HepG2 (cell line): ENCODE measurements around the gene TMEM214. TPM values are rescaled to one million over a fixed set of nuclear protein-coding genes. Genes with fewer than 3 reads are reported as not detected.

Experiments used
- ATAC-seq: fragments of 200-7000 bp; cut with Tn5 transposase; 3 replicates; pipeline ENCODE4 v1.9.1; 2020; ENCODE audit warnings: mild to moderate bottlenecking, moderate library complexity
- BruUV-seq: library from RNA; stranded (reverse); fragments of 400-500 nt; replicated peaks from 2 replicates; lab custom pipeline; 2021; lab: Mats Ljungman, UMichigan
- CTCF ChIA-PET: fragments of 300-600 bp; formaldehyde crosslinking; extraction: SDS; loops from one replicate; lab custom pipeline; 2021; ENCODE audit warnings: low total read pairs, inconsistent platforms, low intra/inter-chr PET ratio; lab: Yijun Ruan, JAX
- POLR2A ChIA-PET: fragments of 350-600 bp; sonication (Branson Sonifier 250); formaldehyde crosslinking; loops from one replicate; lab custom pipeline; 2020; ENCODE audit warnings: antibody characterized with exemption, inconsistent platforms; lab: Yijun Ruan, JAX
- DNase-seq: peaks from one replicate; pipeline ENCODE4 v3.0.0-alpha.2; 2015; ENCODE audit warnings: low spot score
- FAIRE-seq: peaks from 3 replicates; lab custom pipeline; 2011; peaks lifted over from hg19 to GRCh38; lab: Jason Lieb, UNC
- H2AFZ ChIP-seq: one replicate; pipeline ENCODE4 v1.6.1; 2011; ENCODE audit warnings: low read length, inconsistent platforms
- H3K27ac ChIP-seq: fragments of 300-600 bp; 3 replicates; pipeline ENCODE4 v1.8.0; 2011; ENCODE audit warnings: mixed run types, mild to moderate bottlenecking, mixed read lengths, low read length, inconsistent platforms; ENCODE audit not compliant: insufficient read depth; ENCODE audit errors: extremely low read length
- H3K27me3 ChIP-seq, 2 experiments: fragments of 200-600 bp in 1 of 2; 2 replicates in 1 of 2; 3 replicates in 1 of 2; pipeline versions ENCODE4 v1.6.0 to v1.8.0; 2011; ENCODE audit warnings: low read length in 2 of 2, mild to moderate bottlenecking in 2 of 2, moderate library complexity in 2 of 2, inconsistent platforms in 1 of 2; ENCODE audit not compliant: insufficient read depth in 2 of 2, control insufficient read depth in 1 of 2
- H3K36me3 ChIP-seq, 2 experiments: fragments of 200-600 bp in 1 of 2; replicated peaks in 1 of 2; 2 replicates in 1 of 2; 3 replicates in 1 of 2; pipeline versions ENCODE4 v1.5.1 to v1.8.0; 2011; ENCODE audit warnings: low read length in 2 of 2, inconsistent platforms in 1 of 2; ENCODE audit not compliant: insufficient read depth in 2 of 2, control insufficient read depth in 1 of 2
- H3K4me1 ChIP-seq: 2 replicates; pipeline ENCODE4 v1.5.1; 2012; ENCODE audit warnings: low read length, inconsistent platforms; ENCODE audit not compliant: insufficient read depth
- H3K4me2 ChIP-seq: 2 replicates; pipeline ENCODE4 v1.6.0; 2011; ENCODE audit warnings: low read depth, low read length, inconsistent platforms
- H3K4me3 ChIP-seq, 3 experiments: fragments of 200-600 bp in 1 of 3; sonication (generic), shearing (Covaris generic) in 1 of 3; replicated peaks in 1 of 3; 2 replicates each; pipeline ENCODE4 v1.5.1; 2011 to 2016; ENCODE audit warnings: low read length in 3 of 3, inconsistent platforms in 2 of 3, low read depth in 2 of 3, mild to moderate bottlenecking in 2 of 3, control low read depth in 1 of 3, mixed read lengths in 1 of 3; ENCODE audit not compliant: insufficient read depth in 1 of 3
- H3K79me2 ChIP-seq: one replicate; pipeline ENCODE4 v1.6.1; 2011; ENCODE audit warnings: low read length, inconsistent platforms; ENCODE audit not compliant: insufficient read depth
- H3K9ac ChIP-seq: 2 replicates; pipeline ENCODE4 v1.6.0; 2011; ENCODE audit warnings: mild to moderate bottlenecking, low read depth, low read length, inconsistent platforms; ENCODE audit not compliant: insufficient read depth
- H3K9me3 ChIP-seq: 2 replicates; pipeline ENCODE4 v1.5.1; 2012; ENCODE audit warnings: mild to moderate bottlenecking, low read length
- H4K20me1 ChIP-seq: 2 replicates; pipeline ENCODE4 v1.6.0; 2011; ENCODE audit warnings: inconsistent platforms, mild to moderate bottlenecking, low read length, moderate library complexity; ENCODE audit not compliant: insufficient read depth
- BRD4 ChIP-seq: sonication (generic); formaldehyde crosslinking; IDR thresholded peaks from 2 replicates; pipeline ENCODE4 v1.4.0; 2020; ENCODE audit warnings: missing genetic modification reagents
- MAZ ChIP-seq, 2 experiments: sonication (generic) in 1 of 2; formaldehyde crosslinking in 1 of 2; IDR thresholded peaks; 2 replicates each; pipeline versions ENCODE4 v1.5.0 to v1.6.1; 2012 to 2020; ENCODE audit warnings: low read depth in 2 of 2, mild to moderate bottlenecking in 2 of 2, borderline replicate concordance in 1 of 2, improper control_type of control experiment in 1 of 2, low read length in 1 of 2, missing genetic modification reagents in 1 of 2, moderate library complexity in 1 of 2
- MXD4 ChIP-seq: IDR thresholded peaks from 2 replicates; pipeline ENCODE4 v1.6.1; 2016; ENCODE audit warnings: mild to moderate bottlenecking, missing biosample characterization, missing genetic modification reagents
- MYC ChIP-seq: sonication (generic); formaldehyde crosslinking; IDR thresholded peaks from 2 replicates; pipeline ENCODE4 v1.9.0; 2021; ENCODE audit warnings: missing genetic modification reagents, borderline replicate concordance
- PRPF4 ChIP-seq: fragments of 200-400 bp; formaldehyde crosslinking; IDR thresholded peaks from 2 replicates; pipeline ENCODE4 v1.6.1; 2016; ENCODE audit warnings: low read length, low read depth; ENCODE audit not compliant: poor library complexity, severe bottlenecking
- SRY ChIP-seq: sonication (generic); formaldehyde crosslinking; IDR thresholded peaks from 2 replicates; pipeline ENCODE4 v1.8.0; 2022; ENCODE audit warnings: mild to moderate bottlenecking, missing genetic modification reagents
- STAG1 ChIP-seq: sonication (generic); formaldehyde crosslinking; IDR thresholded peaks from 2 replicates; pipeline ENCODE4 v1.4.0; 2020; ENCODE audit warnings: missing genetic modification reagents
- TBX2 ChIP-seq: sonication (generic); formaldehyde crosslinking; IDR thresholded peaks from 2 replicates; pipeline ENCODE4 v1.5.0; 2020; ENCODE audit warnings: missing genetic modification reagents, mild to moderate bottlenecking, borderline replicate concordance
- TFDP1 ChIP-seq: IDR thresholded peaks from 2 replicates; pipeline ENCODE4 v1.6.1; 2016; ENCODE audit warnings: missing compliant biosample characterization, missing genetic modification reagents, borderline replicate concordance
- TFE3 ChIP-seq: IDR thresholded peaks from 2 replicates; pipeline ENCODE4 v1.6.1; 2016
- ZBTB21 ChIP-seq: sonication (generic); formaldehyde crosslinking; IDR thresholded peaks from 2 replicates; pipeline ENCODE4 v1.4.0; 2020; ENCODE audit warnings: missing genetic modification reagents
- ZBTB7B ChIP-seq: sonication (generic); formaldehyde crosslinking; IDR thresholded peaks from 2 replicates; pipeline ENCODE4 v1.4.0; 2020; ENCODE audit warnings: missing genetic modification reagents
- ZC3H4 ChIP-seq: sonication (generic); formaldehyde crosslinking; IDR thresholded peaks from 2 replicates; pipeline ENCODE4 v1.4.0; 2020; ENCODE audit warnings: missing genetic modification reagents, borderline replicate concordance
- ZFX ChIP-seq: sonication (generic); formaldehyde crosslinking; IDR thresholded peaks from 2 replicates; pipeline ENCODE4 v1.4.0; 2020; ENCODE audit warnings: mild to moderate bottlenecking, low read depth, missing genetic modification reagents, moderate library complexity
- ZMYM3 ChIP-seq: sonication (generic); formaldehyde crosslinking; IDR thresholded peaks from 2 replicates; pipeline ENCODE4 v1.5.1; 2020; ENCODE audit warnings: mild to moderate bottlenecking, missing genetic modification reagents
- ZNF121 ChIP-seq: sonication (generic); formaldehyde crosslinking; IDR thresholded peaks from 2 replicates; pipeline ENCODE4 v1.5.0; 2020; ENCODE audit warnings: mild to moderate bottlenecking, missing genetic modification reagents
- ZNF552 ChIP-seq: sonication (generic); formaldehyde crosslinking; IDR thresholded peaks from 2 replicates; pipeline ENCODE4 v1.9.0; 2022; ENCODE audit warnings: missing genetic modification reagents, mild to moderate bottlenecking, borderline replicate concordance
- ZNF562 ChIP-seq: sonication (generic); formaldehyde crosslinking; IDR thresholded peaks from 2 replicates; pipeline ENCODE4 v1.8.0; 2022; ENCODE audit warnings: missing genetic modification reagents, borderline replicate concordance
- ZNF616 ChIP-seq: sonication (generic); formaldehyde crosslinking; IDR thresholded peaks from 2 replicates; pipeline ENCODE4 v1.5.0; 2020; ENCODE audit warnings: low read depth, mild to moderate bottlenecking, missing genetic modification reagents
- ZNF841 ChIP-seq: sonication (generic); formaldehyde crosslinking; IDR thresholded peaks from 2 replicates; pipeline ENCODE4 v1.8.1; 2023; ENCODE audit warnings: missing genetic modification reagents, borderline replicate concordance
- WGBS: methylation state at CpG from one replicate; pipeline ENCODE4 v1.1.6; 2017; ENCODE audit warnings: low lambda C conversion rate; 5-methylcytosine and 5-hydroxymethylcytosine counted together
- in situ Hi-C: cut with HindIII; loops from 2 replicates; pipeline ENCODE4 v1.10.0; 2017; ENCODE audit warnings: low pct_unique_long_range_greater_than_20kb; ENCODE audit not compliant: extremely low pct_ligation_motif_present
- intact Hi-C: fragments of 100-400 bp; cut with micrococcal nuclease; formaldehyde crosslinking; loops from one replicate; pipeline ENCODE4 v1.10.0; 2022; ENCODE audit not compliant: unreplicated experiment
- polyA plus RNA-seq, 8 experiments: library from polyadenylated mRNA; depleted of rRNA in 3 of 8; stranded (reverse) in 7 of 8; unstranded in 1 of 8; fragments of >200 nt; fragmentation: Illumina TruSeq in 4 of 8; extraction: Trizol in 4 of 8; gene quantifications; 2 replicates each; pipeline versions ENCODE4 v1.2.1 to v1.2.3, GENCODE V29; 2011 to 2016; ENCODE audit warnings: low read depth in 4 of 8, missing spikeins in 1 of 8, mixed read lengths in 1 of 8; ENCODE audit not compliant: insufficient read depth in 1 of 8
- total RNA-seq, 5 experiments: library from RNA; depleted of rRNA; stranded (reverse); fragments of >200 nt; fragmentation: Illumina TruSeq; extraction: Trizol; gene quantifications; 2 replicates each; pipeline ENCODE4 v1.2.3, GENCODE V29; 2016; ENCODE audit warnings: low read depth in 1 of 5
- TF ChIP-seq, protein P1 (sequence below): sonication (generic); formaldehyde crosslinking; IDR thresholded peaks from 2 replicates; pipeline ENCODE4 v1.8.0; 2022; ENCODE audit warnings: missing genetic modification reagents, mild to moderate bottlenecking, borderline replicate concordance

The TMEM214 gene
- total and polyA plus RNA-seq, 2 of the 13 experiments (the other 11 are each of a cell fraction or from before 2014, with no cell fraction given): 58.3 to 132 TPM

DNA sequence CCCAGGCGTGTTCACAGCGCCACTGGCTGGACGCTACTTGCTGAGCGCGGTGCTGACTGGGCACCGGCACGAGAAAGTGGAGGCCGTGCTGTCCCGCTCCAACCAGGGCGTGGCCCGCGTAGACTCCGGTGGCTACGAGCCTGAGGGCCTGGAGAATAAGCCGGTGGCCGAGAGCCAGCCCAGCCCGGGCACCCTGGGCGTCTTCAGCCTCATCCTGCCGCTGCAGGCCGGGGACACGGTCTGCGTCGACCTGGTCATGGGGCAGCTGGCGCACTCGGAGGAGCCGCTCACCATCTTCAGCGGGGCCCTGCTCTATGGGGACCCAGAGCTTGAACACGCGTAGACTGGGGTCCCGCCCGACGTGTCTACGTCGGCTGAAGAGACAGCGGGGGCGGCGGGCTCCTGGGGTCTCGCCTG lies 52.9 kb downstream of the TMEM214 start:
- no peak for FAIRE-seq
- Histone ChIP-seq H3K79me2 (peaks cover 36% of the 10 kb centered on the region), H3K27ac (peak overlapping the region; percentile 65), H3K4me3 (peak overlapping the region; percentile 51 to 77 (median 53)), H3K27me3 (no peaks in the 10 kb centered on the region), H4K20me1 (no peaks in the 10 kb centered on the region), H3K4me1 (peaks cover 74% of the 10 kb centered on the region), H2AFZ (no peak overlapping the region), H3K4me2 (peak overlapping the region; percentile 84), H3K9ac (peak overlapping the region; percentile 63), H3K9me3 (no peaks in the 10 kb centered on the region), H3K36me3 (no peaks in the 10 kb centered on the region; a peak in 3 of 5 replicates)
- peak; percentile 6 for ATAC-seq
- DNase-seq: no peak
- CTCF ChIA-PET: interaction anchor here (1.3 to 2.0 kb wide), 3 partner anchors 13 to 106 kb away, joined by 3 to 9 read pairs (median 6); no protein-coding TSS in a partner anchor
- WGBS: 52% methylated on average over 20 of the region's 38 CpGs
- POLR2A ChIA-PET: interaction anchor here (0.6 to 9.2 kb wide), 6 partner anchors 10 to 126 kb away, joined by 3 to 106 read pairs (median 11); partner anchors contain the start of genes ABHD1, AGBL5, OST4 and PREB
- in situ Hi-C loops: no loop called here
- BruUV-seq: no TSS peak
- intact Hi-C loops: loop anchor here (1.0 to 10.0 kb wide), 4 partner anchors 35 to 1162 kb away; partner anchors contain the start of gene TMEM214
- TF ChIP-seq MAZ (IDR thresholded peaks at IDR 0.05; ENCODE audit: borderline replicate concordance, low read depth, low read length) (no peak), MAZ (CRISPR knock-in tag; IDR thresholded peaks at IDR 0.05; ENCODE audit: low read depth) (peak; percentile 30; the same call in 1 of the 2 replicates), TFDP1 (CRISPR knock-in tag) (peak; percentile 21; the same call in 1 of the 2 replicates), ZNF552 (CRISPR knock-in tag) (peak; percentile 90; the same call in 1 of the 2 replicates), ZNF562 (CRISPR knock-in tag) (no peak), TBX2 (CRISPR knock-in tag) (no peak), SRY (CRISPR knock-in tag) (no peak), ZBTB7B (CRISPR knock-in tag) (peak; percentile 60; the same call in 1 of the 2 replicates), ZNF121 (peak; percentile 56; the same call in 1 of the 2 replicates), MYC (CRISPR knock-in tag) (peak; percentile 66; the same call in 1 of the 2 replicates), ZC3H4 (CRISPR knock-in tag) (peak; percentile 60; the same call in 1 of the 2 replicates), ZNF841 (no peak), PRPF4 (peak; percentile 55), STAG1 (CRISPR knock-in tag) (peak; percentile 71), ZMYM3 (CRISPR knock-in tag) (peak; percentile 34; the same call in 1 of the 2 replicates), MXD4 (CRISPR knock-in tag) (no peak), ZFX (peak; percentile 63; the same call in 1 of the 2 replicates), ZBTB21 (no peak), BRD4 (peak; percentile 52; the same call in 1 of the 2 replicates), TFE3 (CRISPR knock-in tag) (peak; percentile 29; the same call in 1 of the 2 replicates), ZNF616 (CRISPR knock-in tag) (no peak)
- TF ChIP-seq, protein P1, sequence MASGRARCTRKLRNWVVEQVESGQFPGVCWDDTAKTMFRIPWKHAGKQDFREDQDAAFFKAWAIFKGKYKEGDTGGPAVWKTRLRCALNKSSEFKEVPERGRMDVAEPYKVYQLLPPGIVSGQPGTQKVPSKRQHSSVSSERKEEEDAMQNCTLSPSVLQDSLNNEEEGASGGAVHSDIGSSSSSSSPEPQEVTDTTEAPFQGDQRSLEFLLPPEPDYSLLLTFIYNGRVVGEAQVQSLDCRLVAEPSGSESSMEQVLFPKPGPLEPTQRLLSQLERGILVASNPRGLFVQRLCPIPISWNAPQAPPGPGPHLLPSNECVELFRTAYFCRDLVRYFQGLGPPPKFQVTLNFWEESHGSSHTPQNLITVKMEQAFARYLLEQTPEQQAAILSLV: 0 out of 2 replicates have a peak, but pooled peaks have one; percentile 14
